GM12891 (cell line): ENCODE results near the gene TAL2.

ENCODE experiments used
- POLR2AphosphoS5 ChIP-seq: IDR thresholded peaks from 2 replicates; pipeline ENCODE4 v1.6.1; 2011; ENCODE audit warnings: low read depth, low read length, control low read depth
- TAF1 ChIP-seq: IDR thresholded peaks from 2 replicates; pipeline ENCODE4 v1.6.1; 2011; ENCODE audit warnings: low read depth, low read length, control low read depth

GRCh38 chr9:105621001-105621400, 41.3 kb upstream of the TAL2 start:
- TF ChIP-seq TAF1, result no peak
- TF ChIP-seq POLR2AphosphoS5, result no peak
